ENCODE measurements around the gene CEACAM21. TPM values are rescaled to one million over a fixed set of nuclear protein-coding genes. Genes with fewer than 3 reads are reported as not detected.
"Not testable (repeated sequence)": the region's sequence is repeated elsewhere in the genome, so short reads cannot be mapped to it uniquely, and the experiment has no call there.

The CEACAM21 gene
- total RNA-seq, 1 donor from 2014 or later, result 0.75 TPM

DNA sequence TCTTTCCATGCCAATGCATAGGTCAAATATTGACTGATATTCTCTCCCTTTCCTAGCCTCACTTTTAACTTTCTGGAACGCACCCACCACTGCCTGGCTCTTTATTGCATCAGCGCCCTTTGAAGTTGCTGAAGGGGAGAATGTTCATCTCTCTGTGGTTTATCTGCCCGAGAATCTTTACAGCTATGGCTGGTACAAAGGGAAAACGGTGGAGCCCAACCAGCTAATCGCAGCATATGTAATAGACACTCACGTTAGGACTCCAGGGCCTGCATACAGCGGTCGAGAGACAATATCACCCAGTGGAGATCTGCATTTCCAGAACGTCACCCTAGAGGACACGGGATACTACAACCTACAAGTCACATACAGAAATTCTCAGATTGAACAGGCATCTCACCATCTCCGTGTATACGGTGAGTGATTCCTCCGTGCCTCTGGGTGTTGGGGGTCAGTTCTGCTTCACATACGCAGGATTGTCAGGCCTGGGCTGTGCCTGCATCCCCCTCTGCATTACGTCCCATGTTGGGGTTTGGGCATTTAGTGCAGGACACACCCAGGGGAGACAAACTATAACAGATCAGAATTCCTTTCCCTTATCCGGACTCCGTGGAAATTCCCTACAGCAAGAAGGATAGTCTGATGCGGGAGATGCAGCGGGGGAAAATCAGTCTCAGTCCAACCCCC, 1.3 kb downstream of the CEACAM21 start:
- TF ChIP-seq, protein P1, sequence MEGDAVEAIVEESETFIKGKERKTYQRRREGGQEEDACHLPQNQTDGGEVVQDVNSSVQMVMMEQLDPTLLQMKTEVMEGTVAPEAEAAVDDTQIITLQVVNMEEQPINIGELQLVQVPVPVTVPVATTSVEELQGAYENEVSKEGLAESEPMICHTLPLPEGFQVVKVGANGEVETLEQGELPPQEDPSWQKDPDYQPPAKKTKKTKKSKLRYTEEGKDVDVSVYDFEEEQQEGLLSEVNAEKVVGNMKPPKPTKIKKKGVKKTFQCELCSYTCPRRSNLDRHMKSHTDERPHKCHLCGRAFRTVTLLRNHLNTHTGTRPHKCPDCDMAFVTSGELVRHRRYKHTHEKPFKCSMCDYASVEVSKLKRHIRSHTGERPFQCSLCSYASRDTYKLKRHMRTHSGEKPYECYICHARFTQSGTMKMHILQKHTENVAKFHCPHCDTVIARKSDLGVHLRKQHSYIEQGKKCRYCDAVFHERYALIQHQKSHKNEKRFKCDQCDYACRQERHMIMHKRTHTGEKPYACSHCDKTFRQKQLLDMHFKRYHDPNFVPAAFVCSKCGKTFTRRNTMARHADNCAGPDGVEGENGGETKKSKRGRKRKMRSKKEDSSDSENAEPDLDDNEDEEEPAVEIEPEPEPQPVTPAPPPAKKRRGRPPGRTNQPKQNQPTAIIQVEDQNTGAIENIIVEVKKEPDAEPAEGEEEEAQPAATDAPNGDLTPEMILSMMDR (conservative IDR thresholded peaks at IDR 0.05), result no peak
- Mint-ChIP-seq H3K27me3 (ENCODE audit: low read depth) (peaks cover 8% of the 10 kb centered on the region), H3K4me1 (no peaks in the 10 kb centered on the region), H3K9me3 (peaks cover 10% of the 10 kb centered on the region), H3K36me3 (ENCODE audit: low read depth) (peaks cover 2% of the 10 kb centered on the region), H3K4me3 (no peak overlapping the region), H3K27ac (ENCODE audit: unreplicated experiment) (no peak overlapping the region)
- no peak for DNase-seq (ENCODE audit: low read depth, low spot score)

DNA sequence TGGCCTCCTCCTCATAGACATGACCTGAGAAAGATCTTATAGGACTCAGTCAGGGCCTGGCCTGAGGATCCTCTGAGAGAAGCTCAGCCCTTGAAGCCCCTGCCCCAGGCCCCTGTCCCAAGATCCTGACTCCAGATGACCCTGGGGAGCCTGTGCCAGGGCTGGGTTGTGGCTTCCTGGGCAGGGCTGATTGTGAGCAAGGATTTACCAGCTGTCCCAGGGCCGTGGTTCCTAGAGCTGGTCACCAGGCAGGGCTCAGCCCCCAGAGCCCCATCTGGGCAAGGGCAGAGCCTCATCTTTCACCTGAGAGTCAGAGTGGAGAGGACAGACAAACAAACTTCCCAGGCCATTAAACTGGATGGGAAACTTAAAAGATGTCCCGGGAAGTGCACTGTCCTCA, 1.9 kb downstream of the CEACAM21 start:
- no peak overlapping the region for H3K4me3 Mint-ChIP-seq
- peaks cover 11% of the 10 kb centered on the region for H3K9me3 Mint-ChIP-seq
- peaks cover 2% of the 10 kb centered on the region for H3K36me3 Mint-ChIP-seq (ENCODE audit: low read depth)
- H3K27ac Mint-ChIP-seq (ENCODE audit: unreplicated experiment), result no peak overlapping the region
- TF ChIP-seq, protein P1 (conservative IDR thresholded peaks at IDR 0.05), result no peak
- no peaks in the 10 kb centered on the region for H3K4me1 Mint-ChIP-seq
- no peak for DNase-seq (ENCODE audit: low read depth, low spot score)
- H3K27me3 Mint-ChIP-seq (ENCODE audit: low read depth), result peaks cover 8% of the 10 kb centered on the region

- H3K27me3 Mint-ChIP-seq (ENCODE audit: low read depth), result peaks cover 8% of the 10 kb centered on the region
- H3K4me1 Mint-ChIP-seq, result no peaks in the 10 kb centered on the region
- no peak overlapping the region for H3K27ac Mint-ChIP-seq (ENCODE audit: unreplicated experiment)
- DNase-seq (ENCODE audit: low read depth, low spot score), result no peak
- H3K4me3 Mint-ChIP-seq, result no peak overlapping the region
- TF ChIP-seq, protein P1 (conservative IDR thresholded peaks at IDR 0.05), result no peak
- H3K36me3 Mint-ChIP-seq (ENCODE audit: low read depth), result peaks cover 2% of the 10 kb centered on the region
- peaks cover 21% of the 10 kb centered on the region for H3K9me3 Mint-ChIP-seq
Observed at GRCh38 chr19:41578886-41579285, 2.9 kb downstream of the CEACAM21 start.

- H3K36me3 Mint-ChIP-seq (ENCODE audit: low read depth); H3K4me1 Mint-ChIP-seq; H3K4me3 Mint-ChIP-seq; H3K27me3 Mint-ChIP-seq (ENCODE audit: low read depth); DNase-seq (ENCODE audit: low read depth, low spot score); H3K27ac Mint-ChIP-seq (ENCODE audit: unreplicated experiment): not testable (repeated sequence)
- H3K9me3 Mint-ChIP-seq, result peaks cover 21% of the 10 kb centered on the region
Observed at GRCh38 chr19:41581068-41581467, 5.1 kb downstream of the CEACAM21 start.

GRCh38 chr19:41582577-41583182, 6.7 kb downstream of the CEACAM21 start:
- H3K9me3 Mint-ChIP-seq, result peaks cover 21% of the 10 kb centered on the region
- DNase-seq (ENCODE audit: low read depth, low spot score); H3K4me3 Mint-ChIP-seq; H3K27me3 Mint-ChIP-seq (ENCODE audit: low read depth); H3K36me3 Mint-ChIP-seq (ENCODE audit: low read depth); H3K4me1 Mint-ChIP-seq; H3K27ac Mint-ChIP-seq (ENCODE audit: unreplicated experiment): not testable (repeated sequence)

DNA sequence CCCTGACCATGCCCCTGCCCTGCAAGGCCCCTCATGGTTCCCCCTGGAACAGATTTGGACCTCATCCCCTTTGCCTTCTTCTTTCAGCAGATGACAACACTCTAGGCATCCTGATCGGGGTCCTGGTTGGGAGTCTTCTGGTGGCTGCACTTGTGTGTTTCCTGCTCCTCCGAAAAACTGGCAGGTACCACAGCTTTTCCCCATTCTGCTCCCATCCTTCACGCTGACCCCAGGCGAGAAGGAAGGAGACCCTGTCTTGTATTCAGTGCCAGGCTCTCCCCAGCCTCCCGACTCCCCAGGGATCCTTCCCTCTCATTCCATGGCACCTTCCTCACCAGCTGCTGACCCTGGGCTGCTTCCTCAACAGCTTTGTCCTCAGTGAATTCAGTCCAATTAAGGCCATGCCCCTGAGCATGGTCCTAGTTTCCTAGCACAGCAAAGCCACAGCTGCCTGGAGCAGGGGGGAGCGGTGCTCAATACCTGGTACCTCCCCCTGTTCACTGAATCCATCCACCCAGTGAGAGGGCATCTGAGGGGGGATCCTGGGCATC, 8.4 kb downstream of the CEACAM21 start:
- no peak overlapping the region for H3K27ac Mint-ChIP-seq (ENCODE audit: unreplicated experiment)
- H3K4me1 Mint-ChIP-seq, result no peaks in the 10 kb centered on the region
- H3K9me3 Mint-ChIP-seq, result peaks cover 28% of the 10 kb centered on the region
- no peaks in the 10 kb centered on the region for H3K27me3 Mint-ChIP-seq (ENCODE audit: low read depth)
- no peak for DNase-seq (ENCODE audit: low read depth, low spot score)
- H3K36me3 Mint-ChIP-seq (ENCODE audit: low read depth), result peaks cover 2% of the 10 kb centered on the region
- H3K4me3 Mint-ChIP-seq, result no peak overlapping the region
- TF ChIP-seq, protein P1 (conservative IDR thresholded peaks at IDR 0.05), result no peak
